ENCODE measurements around the gene LDLRAD3.

The LDLRAD3 gene

DNA sequence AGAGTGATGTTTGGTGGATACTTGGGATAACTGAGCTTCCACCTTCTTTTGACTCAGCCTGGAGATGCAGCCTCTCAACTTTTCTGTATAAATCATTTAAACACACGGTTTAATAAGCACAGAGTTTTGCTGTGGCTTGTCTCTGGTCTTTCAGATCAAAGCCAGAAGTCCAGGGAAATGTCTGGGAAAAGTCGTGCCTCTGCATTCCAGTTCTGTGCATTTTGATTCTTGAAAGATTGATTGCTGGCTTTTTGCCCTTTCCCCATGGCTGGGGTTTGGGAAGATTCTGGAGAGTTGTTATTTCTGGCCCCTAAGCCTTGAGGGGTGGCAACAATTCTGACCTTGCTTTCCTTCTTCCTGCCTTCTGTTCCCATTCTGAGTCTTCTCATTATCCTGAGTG is 191.2 kb downstream of the LDLRAD3 start:
- DNase-seq (ENCODE audit: low read depth), result no peak

DNA sequence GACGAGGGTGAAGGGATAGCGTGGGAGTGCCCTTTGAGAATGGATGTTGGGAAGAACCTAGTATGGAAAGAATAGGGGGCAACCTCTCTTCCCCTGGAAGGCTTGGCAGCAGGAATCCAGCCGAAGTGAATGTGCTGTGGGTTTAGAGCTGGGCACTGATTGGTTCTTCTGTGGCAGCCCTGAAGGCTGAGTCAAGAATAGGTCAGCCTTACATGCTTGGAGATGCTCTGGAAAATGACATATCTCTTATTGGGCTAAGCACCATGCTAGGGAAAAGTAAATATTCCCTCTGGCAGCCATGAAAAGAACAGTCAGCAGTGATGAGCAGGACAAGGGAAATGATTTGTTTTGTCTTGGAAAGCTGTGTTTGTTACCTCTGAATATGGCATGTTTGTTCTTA is 195.9 kb downstream of the LDLRAD3 start:
- DNase-seq (ENCODE audit: low read depth), result no peak

DNA sequence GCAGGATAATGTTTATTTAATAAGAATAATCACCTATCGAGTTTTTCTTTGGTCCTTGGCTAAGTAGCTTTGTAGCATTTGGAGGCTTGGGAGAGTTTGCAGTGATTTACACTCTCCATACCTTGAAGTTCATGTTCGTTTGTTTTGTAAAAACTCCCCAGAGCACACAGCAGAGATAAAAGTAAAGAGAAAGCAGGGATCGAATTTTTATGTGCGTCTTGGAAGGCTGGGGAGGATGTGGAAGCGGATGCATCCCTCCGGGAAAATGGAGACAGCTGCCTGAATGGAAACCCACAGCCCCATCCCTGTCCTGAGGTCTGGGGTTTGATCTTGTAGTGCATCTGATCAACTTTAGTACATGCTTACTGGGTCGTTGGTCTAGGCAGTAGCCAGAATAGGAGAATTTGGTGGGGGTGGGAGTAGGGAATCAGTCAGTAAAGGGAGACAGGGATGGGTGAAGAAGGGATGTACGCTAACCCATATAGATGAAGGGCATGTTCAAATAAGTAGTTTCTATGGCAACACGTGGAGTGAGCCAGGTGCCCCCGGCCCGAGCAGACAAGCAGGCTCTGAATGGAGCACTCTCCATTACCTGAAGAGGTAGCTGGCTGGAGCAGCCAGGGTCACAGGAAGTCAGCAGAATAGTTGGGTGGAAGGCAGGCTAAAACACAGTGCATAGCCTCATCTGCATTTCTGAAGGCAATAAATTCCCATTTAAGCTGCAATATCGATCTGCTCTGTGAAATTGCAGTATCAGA is 197.5 kb downstream of the LDLRAD3 start:
- no peak for DNase-seq (ENCODE audit: low read depth)

DNA sequence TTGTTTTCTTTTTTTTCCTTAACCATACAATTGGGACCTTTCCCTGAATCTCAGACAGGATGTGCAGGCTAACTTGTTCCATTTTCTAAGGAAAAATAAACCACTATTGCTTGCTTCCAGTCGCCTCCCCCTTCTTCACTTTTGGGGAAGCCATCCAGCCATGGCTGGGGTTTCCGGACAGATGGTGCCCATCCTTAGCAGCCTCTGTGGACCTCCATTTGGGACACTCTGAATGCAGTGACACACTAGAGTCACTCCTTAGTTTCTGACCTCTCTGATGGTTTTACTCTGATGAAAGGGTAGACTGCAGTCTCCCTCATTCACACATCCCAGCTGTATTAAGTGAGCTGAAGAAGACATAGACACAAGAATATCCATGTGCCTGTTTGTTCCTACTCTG is 198.1 kb downstream of the LDLRAD3 start:
- DNase-seq (ENCODE audit: low read depth), result no peak

DNA sequence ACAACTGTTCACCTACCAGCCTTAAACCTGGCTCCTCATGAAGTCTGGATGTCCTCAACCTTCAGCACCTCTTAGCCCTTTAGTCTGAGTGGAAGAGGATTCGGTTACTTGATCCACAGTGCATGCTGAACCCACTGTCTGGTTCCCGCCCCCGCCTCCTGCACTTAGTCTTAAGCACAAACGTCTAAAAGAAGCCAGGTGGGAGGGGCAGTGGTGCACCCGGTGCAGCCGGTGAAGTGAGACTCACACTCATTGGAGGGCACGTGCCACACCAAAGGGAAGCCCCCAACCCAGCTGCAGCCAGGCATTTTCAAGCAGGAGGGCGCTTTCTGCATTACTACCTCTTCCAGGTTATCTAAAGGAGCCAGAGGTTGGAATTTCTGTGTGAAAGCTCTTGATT is 198.6 kb downstream of the LDLRAD3 start:
- no peak for DNase-seq (ENCODE audit: low read depth)

DNA sequence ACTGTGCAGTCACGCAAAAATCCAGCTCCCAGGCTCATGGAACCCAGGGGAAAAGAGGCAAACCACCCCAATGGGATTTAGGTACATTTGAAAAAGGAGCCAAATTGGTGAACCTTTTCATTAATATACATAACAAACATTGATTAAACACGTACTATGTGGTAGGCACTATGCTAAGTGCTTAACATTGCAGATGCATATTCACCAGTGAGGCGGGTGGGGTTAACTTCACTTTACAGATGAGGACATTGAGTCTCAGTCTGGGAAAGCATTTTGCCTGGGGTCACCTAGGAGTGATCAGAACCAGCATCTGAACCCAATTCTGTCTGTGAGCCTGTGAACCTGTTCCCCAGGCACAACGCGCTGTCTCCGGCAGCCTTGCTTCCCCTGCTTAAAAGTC is 199.0 kb downstream of the LDLRAD3 start:
- no peak for DNase-seq (ENCODE audit: low read depth)

DNA sequence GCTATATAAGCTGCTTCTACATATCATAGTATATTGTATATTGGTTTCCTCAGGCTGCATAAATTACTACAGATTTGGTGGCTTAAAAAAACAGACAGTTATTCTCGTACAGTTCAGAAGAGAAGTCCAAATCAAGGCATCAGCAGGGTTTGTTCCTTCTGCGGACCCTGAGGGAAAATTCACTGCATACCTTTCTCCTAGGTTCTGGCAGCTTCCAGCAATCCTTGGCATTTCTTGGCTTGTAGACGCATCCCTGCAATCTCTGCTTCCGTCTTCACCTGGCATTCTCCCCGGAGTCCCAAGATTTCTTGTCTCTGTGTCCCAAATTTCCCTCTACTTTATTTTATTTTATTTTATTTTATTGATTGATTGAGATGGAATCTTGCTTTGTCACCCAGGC is 202.6 kb downstream of the LDLRAD3 start:
- DNase-seq (ENCODE audit: low read depth), result no peak

DNA sequence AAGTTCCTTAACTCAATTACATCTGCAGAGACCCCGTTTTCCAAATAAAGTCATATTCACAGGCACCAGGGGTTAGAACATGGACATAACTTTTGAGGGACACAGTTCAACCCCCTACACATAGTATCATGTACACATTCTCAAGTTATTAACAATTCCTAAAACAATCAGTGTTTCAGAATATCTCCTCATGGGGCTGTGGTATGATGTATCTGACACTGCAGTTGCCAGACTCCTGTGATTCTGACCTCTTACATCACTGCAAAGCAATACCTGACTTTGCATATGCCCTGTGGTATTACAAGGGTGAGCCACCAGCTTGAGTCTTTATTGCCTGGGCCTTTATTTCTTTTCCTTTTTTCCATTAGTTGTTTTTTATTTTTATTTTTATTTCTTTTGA is 203.6 kb downstream of the LDLRAD3 start:
- DNase-seq (ENCODE audit: low read depth), result no peak

DNA sequence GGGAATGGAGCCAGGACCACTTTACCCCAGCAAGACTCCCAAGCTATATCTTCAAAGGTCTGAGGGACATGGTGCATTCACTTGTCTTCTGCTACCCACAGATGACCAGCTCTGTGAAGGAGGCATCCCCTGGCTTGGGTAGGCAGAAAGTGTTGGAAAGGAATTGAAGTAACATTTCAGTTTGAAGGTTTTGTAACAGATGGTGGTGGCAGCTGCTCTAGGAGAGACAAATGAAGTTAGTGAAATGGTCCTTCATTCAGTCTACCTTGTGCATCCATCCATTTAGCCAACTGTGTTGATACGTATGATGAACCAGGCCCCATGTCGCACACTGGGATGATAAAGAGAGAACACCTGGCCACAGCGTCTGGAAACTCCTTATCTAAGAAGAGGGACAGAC is 204.8 kb downstream of the LDLRAD3 start:
- no peak for DNase-seq (ENCODE audit: low read depth)

DNA sequence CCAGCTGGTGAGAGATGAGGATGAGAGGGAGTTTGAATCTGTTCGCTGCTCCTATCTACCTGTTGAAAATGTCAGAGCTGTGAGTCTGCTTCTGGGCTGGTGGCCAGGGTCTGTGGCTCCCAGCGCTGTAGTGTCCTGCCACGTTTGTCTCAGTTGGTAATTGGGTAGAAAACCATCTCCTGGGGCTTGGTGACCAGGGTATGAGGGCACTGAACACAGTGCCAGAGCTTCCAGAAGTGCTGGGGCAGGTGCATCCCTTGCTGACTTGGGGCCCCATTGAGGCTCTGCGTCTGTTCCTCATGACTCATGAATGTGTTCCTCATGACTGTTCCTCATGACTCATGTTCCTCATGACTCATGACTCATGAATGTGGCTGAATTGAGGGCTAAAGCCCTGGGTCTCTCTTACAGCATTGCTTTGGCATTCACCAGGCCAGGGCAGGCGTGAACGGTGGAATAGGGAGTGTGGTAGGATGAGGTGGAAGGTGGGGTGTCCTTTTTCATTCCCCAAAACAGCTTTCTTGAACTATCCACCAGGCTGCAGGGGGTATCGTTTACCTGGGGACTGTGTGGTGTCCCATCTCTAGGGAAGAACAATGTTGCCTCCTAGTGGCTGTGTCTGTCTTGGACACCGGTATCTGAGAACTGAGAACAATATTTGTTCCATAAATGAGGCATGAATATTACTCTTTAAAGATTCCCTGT is 205.8 kb downstream of the LDLRAD3 start:
- DNase-seq (ENCODE audit: low read depth), result peak; percentile 97

DNA sequence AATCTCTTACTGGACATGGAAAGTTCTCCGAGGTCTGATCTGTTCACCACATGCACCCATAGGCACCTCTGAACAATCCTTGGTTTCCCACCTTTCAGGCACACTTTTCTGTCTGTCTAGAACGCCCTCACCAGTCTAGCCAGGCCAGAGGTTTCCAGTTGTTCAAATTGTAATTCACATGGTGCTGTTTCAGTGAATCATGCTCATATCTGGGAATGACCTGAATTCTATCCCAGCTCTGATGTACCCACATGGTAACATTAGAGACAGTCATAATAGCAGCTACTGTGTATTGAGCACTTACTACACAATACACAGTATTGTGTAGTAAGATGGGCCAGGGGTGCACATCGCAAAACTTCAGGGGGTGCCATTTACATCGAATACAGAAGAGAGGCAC is 207.1 kb downstream of the LDLRAD3 start:
- peak; percentile 47 for DNase-seq (ENCODE audit: low read depth)

DNA sequence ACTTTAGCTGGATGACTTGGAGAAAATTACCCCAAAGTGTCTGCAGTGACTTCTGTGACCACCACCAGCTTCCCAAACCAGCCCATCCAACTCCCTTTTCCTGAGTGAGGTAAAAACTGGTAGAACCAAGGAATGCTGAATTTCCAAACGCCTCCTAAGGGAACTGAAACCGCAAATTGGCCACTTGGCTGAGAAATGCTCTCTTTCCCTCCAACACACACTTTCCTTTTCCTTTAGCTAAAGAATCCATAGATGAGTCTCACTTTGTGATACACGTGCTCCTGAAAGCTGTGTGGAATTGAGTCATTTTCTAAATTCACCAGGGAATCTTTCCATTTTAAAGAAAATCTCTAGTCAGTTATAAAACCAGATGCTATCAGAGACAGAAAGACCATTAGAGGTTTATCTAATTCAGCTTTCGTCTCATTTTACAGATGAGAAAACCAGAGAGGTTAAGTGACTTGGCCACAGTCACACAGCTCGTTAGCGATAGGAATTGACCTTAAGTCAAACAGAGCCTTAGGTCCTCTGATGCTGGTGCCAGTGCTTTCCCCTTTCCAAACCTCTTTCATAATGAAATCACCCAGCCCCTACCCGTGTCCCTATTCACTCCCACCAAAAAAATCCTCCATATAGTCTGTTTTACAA is 208.2 kb downstream of the LDLRAD3 start:
- DNase-seq (ENCODE audit: low read depth), result peak; percentile 70

DNA sequence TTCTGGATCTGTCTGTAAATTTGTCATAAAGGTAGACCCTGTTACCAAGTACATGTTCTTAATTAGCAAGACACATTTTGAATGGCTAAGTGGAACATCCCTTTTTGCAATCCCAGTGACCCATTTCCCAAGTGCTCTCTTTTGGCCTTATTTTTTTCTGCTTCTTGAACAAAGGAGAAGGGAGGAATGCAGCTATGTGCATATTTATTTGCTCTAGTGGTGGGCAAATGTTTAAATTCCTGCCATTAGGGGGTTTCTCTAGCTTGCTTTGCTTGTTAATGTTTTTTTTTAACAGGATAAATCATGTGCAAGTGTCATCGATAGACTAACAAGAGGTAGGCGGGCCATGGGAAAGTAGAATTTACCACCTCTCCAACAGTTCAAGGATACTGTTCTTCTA is 209.7 kb downstream of the LDLRAD3 start:
- no peak for DNase-seq (ENCODE audit: low read depth)

DNA sequence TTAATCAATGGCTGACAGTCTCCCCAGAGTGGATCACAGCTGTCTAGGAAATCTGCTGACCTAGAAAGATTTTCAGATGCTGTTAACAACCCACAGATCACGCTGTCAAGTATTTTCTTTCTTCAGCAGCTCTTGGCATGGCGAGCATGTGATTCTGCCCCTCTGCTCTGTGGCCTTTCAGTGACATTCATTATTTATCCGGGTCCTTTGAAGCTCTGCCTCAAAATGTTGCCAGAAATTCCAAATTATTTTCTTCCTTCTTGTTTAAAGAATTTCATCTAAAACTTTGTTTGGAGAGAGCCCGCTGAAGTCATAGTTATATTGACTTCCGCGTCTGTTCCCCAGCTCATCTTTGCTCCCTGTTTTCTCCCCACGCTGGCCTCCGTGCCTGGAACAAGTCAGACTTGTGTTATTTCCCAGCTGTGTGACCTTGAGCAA is 211.3 kb downstream of the LDLRAD3 start:
- no peak for DNase-seq (ENCODE audit: low read depth)

DNA sequence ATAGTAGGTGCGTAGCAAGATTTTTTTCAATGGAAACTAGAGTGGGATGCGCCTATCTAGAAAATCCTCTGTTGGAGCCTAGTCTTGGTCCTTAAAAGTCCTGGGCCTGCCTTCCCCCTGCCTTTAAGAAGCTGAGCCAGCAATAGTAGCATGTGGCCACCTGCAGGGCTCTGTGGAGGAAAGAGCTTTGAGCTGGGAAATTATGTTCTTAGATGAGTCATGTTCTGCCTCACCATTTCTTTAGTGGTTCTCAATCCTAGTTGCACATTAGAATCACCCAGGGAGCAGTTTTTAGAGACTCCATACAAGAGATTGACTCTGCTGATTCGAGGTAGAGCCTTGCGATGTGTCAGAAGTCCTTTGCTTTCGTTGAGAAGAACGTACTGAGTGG is 211.9 kb downstream of the LDLRAD3 start:
- DNase-seq (ENCODE audit: low read depth), result no peak

DNA sequence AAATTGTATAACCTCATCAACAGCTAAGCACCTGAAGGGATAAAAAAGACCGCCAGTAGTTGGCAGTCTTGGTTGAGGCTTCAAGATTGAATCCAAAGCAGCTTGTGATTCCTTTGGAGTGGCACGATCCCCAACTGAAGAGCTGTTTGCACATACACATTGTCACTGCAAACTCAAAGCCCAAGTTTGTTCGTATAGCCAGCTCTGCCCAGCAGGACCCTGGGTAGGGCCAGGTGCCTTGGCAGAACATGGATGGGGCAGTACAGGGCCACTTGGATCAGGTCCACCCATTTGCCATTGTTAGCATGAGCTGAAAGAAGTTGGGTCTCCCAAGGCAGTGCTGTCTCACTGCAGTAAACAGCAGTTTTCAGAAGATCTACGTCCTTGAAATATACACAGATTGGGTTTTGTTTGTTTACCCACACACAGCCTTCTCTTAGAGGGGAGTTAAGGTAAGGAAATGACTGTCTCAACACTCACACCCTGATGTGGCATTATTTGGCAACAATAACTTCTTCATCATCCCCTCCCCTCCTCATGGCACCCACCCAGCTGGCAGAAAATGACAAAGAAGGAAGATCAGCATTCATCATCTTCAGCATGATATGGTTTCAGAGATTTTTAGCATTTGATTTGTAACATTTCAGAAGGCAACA is 212.4 kb downstream of the LDLRAD3 start:
- no peak for DNase-seq (ENCODE audit: low read depth)

DNA sequence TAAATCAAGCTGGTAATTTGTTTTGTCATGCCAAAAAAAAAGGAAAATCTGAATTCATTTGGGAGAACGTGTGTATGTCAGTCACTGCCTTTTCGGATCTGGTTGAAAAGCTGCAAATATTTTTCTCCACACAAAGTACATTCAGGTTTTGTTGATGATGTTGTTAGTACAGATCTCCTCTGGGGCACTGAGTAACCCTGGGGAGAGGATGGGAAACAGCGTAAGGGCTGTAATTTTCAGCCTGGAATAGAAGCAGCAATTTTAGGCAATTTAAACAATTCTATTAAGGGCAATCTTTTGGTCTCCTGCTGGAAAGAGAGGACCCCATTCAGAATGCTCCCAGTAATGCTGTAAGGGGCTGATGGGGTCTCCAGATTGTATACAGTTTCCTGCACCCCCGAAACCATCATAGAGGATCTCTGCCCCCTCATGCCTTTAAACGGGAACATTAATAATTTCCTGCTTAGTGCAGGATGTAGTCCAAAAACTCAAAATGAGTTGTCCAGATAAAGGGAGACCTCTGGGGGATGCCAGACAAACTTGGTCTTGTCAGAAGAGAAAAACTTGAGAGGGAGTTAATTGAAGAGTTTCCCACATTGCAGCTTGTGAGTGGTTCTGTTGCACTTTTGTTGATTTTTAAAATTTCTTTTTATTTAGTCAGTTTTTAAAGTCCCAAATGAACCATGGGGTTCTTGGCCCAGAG is 213.1 kb downstream of the LDLRAD3 start:
- no peak for DNase-seq (ENCODE audit: low read depth)

DNA sequence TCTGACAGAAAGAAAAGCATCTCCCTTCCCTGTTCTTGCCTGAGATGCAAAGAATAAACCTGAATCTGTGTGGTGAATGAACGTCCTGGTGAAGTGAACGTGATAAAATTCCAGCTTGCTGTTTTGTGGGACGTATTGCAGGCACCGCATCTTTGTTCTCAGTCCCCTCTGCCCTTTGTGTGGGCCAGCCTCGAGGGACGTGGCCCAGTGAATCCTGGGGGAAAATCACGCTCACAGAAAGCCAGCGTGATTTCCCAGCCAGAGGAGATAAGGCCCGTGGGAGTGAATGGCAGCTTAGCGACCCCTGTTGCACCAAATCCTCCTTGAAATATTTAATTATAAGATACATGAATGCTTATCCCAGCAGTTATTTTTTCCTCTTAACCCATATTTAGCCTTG is 216.2 kb downstream of the LDLRAD3 start:
- DNase-seq (ENCODE audit: low read depth), result no peak

DNA sequence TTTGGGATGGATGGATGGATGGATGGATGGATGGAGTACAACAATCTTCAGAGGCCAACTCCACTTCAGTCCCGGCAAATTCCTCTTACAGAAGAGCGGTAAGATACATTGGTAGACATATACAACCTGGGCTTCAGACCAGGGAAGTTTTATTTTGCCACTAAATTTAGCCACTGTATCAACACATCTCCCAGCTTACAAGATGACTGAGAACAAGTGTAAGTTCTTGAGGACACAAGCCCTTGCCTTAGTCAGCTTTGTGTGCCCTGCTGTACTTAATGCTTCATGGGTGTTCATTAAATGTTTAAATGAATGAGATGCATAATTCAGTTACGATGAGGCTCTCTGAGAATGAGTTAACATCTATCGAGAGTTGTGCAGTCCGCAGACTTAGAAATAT is 217.7 kb downstream of the LDLRAD3 start:
- no peak for DNase-seq (ENCODE audit: low read depth)

DNA sequence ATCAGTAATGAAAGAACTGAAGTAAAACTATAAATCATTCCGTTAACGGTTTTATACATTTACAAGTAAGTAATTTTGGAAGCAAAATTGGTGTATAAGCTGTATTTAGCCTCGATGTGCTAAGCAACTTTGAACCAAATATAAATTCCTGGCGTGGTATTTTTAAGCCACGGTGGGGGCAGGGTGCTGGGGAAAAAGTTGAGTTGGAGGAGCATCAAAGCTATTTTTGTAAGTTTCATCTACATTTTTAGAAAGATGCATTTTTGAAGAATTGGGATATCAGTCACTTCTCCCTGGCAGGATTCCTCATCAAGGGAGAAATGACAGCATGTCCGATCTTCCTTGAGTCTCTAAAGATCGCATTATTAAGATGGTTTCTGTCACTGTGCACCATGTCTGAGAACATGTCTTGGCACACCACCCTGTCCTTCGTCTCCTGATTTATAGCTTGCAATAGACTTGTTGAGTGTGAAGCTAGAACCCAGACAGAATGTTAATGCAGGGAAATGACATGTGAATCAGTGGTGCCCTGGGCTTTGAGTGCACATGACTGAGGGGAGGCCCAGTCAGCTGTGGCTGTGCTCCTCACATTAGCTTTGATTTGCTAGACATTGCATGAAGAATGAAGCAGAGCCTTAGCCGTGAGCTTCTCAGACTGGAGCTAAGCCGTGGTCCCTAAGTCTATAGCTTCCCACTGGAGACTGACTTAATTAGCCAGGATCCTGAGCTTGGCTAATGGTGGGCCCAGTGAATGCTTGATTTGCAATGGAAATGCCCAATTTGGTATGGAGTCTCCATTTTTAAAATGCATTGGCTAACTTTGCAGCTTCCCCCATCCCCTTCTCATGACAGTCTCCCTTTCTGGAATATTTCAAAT is 218.4 kb downstream of the LDLRAD3 start:
- DNase-seq (ENCODE audit: low read depth), result no peak

DNA sequence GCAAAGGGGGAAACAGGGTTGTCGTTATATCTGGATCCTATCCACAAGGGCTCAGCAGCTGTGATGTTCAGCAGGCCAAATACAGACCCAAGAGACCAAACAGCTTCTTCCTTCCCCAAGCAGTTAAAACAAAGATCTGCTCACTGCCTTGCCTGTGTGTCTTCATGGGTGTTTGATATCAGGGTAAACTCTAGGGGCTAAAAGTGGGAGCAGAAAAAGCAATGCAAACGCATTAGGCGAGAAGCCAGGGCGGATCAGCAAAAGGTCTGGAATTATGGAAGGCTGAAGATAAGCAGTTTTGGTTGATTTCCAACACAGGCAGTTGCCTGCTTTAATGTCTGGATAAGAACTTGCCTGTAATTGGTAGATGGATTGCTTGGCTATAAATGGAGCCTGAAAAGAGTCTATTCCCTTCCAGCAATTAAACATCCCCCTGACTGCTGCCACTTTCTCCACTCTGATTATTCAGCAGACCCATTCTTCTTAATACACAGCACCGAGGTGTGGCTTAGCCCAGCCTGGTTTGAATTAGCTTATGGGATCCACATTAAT is 219.1 kb downstream of the LDLRAD3 start:
- DNase-seq (ENCODE audit: low read depth), result no peak
